HG03354 (cell line): Measurements from ENCODE around the gene DGKZ.

Experiments
- ATAC-seq: cut with Tn5 transposase; IDR thresholded peaks from one replicate; pipeline ENCODE4 v1.9.1; 2021; ENCODE audit warnings: mild to moderate bottlenecking; ENCODE audit not compliant: unreplicated experiment, poor library complexity, severe bottlenecking

The DGKZ gene

GRCh38 chr11:46343520-46343919 lies 3.7 kb upstream of the DGKZ start:
- no peak for ATAC-seq

DNA sequence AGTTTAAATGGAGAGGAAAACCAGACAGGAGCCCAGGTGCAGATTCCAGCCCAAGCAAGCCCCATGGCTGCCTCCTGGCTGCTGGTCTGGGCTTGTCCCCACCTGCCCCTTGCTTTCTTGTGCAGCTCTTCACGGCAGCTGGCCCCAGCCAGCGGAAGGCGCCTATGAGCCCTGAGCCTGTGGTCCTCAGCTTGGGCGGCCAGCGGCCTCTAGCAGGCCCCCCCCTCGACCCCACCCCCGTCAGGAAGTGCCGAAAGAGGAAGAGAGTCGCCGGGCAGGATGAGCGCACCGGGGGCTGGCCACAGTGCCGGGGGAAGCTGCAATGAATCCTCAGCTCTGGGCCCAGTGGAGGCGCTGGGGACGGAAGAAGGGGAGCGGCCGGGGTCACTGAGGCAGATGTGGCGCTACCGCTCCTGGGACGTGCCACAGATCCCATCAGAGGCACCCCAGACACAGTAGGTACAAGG lies 2.1 kb upstream of the DGKZ start:
- ATAC-seq, result no peak

DNA sequence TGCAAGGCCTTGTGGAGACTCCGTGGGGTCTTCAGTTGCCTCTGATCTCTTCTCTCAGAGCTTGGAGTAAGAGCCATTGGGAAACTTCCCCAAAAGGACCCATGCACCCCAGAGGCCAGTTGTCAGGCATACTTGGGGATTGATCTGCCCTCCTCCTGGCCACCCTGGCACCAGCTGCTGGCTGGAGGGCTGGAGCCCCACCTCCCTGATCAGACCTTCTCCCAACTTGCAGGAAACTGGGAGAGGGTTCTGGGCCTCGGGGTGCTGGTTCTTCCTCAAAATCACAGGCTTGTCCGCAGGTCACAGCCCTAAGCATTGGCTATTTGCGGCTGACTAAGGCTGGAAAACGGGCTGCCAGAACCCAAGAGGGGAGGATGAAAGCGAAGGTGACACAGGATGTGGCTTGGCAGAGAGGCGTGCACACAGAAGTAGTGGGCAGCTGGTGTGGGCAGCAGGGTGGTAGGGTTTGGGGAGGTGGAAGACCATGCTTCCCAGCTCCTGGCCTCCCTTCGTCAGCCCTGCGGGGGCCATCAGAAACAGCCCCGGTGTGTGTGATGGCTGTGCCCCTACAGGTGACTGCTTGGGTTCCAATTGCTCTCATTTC lies 1.3 kb upstream of the DGKZ start:
- no peak for ATAC-seq

DNA sequence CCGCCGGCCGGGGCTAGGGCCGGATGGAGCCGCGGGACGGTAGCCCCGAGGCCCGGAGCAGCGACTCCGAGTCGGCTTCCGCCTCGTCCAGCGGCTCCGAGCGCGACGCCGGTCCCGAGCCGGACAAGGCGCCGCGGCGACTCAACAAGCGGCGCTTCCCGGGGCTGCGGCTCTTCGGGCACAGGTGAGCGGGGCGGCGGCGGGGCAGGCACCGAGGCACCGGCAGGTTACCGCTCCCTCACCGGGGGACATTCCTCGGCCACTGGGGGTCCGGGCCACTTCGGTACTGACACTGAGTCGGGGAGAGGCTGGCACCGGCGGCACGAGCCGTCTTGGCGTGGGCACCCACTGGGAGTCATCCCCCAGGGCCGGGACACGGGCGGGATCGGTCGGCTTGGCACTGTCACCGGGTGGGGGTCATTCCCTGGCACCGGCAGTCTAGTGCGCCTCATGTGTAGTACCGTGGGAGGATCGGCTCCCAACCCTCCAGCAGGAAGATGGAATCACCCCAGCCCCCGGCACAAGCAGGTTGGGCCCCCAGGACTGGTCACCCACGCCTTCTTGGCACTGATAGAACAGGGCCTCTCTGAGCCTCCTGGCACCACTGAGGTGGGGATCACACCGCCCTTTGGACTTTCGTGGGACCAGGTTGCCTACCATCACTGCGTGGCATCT lies 511 bp downstream of the DGKZ start:
- no peak for ATAC-seq

- no peak for ATAC-seq
Measured at GRCh38 chr11:46348566-46349401, 1.5 kb downstream of the DGKZ start.

DNA sequence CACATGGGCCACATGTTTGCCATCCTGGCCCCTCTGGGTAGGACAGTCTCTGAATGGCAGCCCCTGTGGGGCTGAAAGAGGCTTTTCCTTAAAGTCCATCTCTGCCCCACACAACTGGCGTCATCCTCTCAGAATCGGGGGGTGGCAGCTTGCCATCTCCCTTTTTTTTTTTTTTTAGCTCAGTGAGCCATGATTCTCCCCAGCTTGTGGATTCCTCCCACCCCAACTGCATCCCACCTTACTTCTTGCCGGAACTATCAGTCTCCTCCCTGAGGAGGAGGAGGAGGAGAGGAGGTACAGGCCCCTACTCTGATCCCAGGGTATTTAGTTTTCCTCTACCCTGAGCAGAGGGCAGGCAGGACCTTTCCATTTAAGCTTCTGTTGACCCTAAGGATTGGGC lies 3.4 kb downstream of the DGKZ start:
- ATAC-seq, result no peak

GRCh38 chr11:46351148-46351547 lies 3.9 kb downstream of the DGKZ start:
- ATAC-seq, result no peak

- no peak for ATAC-seq
Measured at GRCh38 chr11:46351606-46352005, 4.3 kb downstream of the DGKZ start.

DNA sequence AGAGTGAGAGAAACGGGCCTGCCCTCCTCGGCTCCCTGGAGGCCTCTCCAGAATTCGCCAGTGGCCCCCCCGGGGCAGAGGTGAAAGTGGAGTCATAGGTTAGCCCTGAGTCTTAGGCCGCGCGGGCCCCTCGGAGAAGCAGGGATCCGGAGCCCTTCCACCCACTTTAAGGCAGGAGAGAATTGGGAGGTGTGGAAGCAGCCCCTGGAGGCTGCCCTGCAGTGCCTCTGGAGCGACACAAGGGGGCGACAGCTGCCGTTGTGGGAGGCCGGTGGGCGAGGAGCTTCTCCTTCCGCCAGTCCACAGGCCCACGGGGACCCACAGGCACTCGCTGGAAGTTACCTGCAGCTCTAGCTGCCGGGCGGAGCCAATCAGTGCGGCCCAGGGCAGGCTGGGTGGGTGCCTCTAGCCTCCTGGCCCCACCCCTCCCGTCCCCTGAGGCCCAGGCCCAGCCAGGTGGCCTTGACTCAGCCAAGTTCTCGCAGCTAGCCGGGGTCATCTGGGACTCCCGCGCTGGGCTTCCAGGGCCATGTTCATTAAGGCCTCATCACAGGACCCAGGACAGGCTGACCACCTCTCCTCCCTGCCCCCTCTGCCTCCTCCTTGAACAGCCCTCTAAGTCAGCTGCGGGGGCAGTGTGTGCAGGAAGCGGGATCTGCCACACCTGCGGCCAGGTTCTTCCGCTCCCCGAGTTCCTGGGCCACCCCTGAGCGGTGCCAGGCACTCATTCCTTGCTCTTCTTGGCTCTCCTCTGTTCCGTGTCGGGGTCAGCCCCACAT lies 5.0 kb downstream of the DGKZ start:
- ATAC-seq, result no peak

- ATAC-seq, result no peak
Measured at GRCh38 chr11:46353698-46354097, 6.4 kb downstream of the DGKZ start.

GRCh38 chr11:46356924-46357482 lies 9.7 kb downstream of the DGKZ start:
- no peak for ATAC-seq

- no peak for ATAC-seq
Measured at GRCh38 chr11:46357483-46357936, 10.2 kb downstream of the DGKZ start.

- ATAC-seq, result no peak
Measured at GRCh38 chr11:46359953-46360352, 12.7 kb downstream of the DGKZ start.

GRCh38 chr11:46360878-46361277 lies 13.6 kb downstream of the DGKZ start:
- ATAC-seq, result peak; percentile 20

- peak; percentile 93 for ATAC-seq
Measured at GRCh38 chr11:46361283-46362155, 14.3 kb downstream of the DGKZ start.

GRCh38 chr11:46362156-46363030 lies 15.1 kb downstream of the DGKZ start:
- no peak for ATAC-seq

GRCh38 chr11:46363031-46363407 lies 15.8 kb downstream of the DGKZ start:
- no peak for ATAC-seq

DNA sequence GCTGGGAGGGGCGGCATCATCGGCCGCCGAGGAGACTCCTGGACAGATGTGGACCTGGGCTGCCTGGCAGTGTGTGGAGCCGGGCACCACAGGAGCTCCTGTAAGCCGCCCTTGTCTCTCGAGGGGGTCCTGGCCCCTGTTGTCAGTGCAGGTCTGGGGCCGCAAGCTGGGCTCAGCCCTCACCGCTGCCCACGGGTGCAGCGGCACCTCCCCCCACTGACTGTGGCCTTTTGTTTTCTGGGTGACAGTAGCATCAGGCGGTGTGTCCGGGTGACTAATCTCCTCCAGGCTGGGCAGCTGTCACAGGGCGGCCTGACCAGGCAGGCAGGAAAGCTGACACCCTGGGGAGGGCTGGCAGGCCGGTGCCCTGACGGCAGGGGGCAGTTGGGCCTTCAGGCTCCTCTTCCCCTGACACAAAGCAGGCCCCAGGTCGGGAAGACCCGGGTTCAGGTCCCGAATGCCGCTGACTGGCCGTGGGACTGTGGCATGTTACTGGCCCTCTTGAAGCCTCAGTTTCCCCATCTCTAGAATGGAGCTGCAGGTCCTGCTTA lies 16.3 kb downstream of the DGKZ start:
- ATAC-seq, result no peak
